Left renal pelvis (tissue), 4 donors: ENCODE measurements around the gene LY9. TPM values are rescaled to one million over a fixed set of nuclear protein-coding genes. Genes with fewer than 3 reads are reported as not detected.

ENCODE experiments used
- DNase-seq, 4 donors: peaks; one replicate each; pipeline ENCODE4 v3.0.0-alpha.2; 2013; ENCODE audit warnings: low read depth in 4 of 4, low spot score in 3 of 4
- polyA plus RNA-seq, 4 donors: library from polyadenylated mRNA; unstranded; fragments of 120-200 nt; gene quantifications; one replicate each; pipeline ENCODE4 v1.2.1, GENCODE V29; 2013; ENCODE audit not compliant: insufficient read length in 4 of 4

LY9 gene
- polyA plus RNA-seq: under 1 TPM in 3 of 4 donors, not detected in 1; 0.17 to 0.49 (median 0.31) TPM

DNA sequence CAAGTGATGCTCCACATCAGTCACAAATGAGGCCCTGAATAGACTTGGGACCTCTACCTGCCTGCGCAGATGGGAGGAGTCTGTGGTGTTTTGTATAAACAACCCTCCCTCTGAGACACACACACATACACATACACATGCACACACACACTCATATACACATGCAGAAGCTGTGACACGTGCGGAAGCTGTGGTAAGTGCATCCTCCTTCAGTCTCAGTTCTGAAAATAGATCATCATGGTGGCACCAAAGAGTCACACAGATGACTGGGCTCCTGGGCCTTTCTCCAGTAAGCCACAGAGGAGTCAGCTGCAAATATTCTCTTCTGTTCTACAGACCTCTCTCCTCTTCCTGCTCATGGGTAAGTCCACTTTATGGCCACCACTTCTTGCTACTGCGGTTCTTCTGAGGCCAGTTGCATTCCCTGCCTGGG, at the start of gene LY9:
Gene LY9 (plus strand): TSS at position 224 of the 433 bp plus-strand sequence. CDS start 14 bp downstream, at position 238.
- no peak for DNase-seq

GRCh38 chr1:160746836-160747500, 49.0 kb upstream of the LY9 start:
- no peak for DNase-seq

DNA sequence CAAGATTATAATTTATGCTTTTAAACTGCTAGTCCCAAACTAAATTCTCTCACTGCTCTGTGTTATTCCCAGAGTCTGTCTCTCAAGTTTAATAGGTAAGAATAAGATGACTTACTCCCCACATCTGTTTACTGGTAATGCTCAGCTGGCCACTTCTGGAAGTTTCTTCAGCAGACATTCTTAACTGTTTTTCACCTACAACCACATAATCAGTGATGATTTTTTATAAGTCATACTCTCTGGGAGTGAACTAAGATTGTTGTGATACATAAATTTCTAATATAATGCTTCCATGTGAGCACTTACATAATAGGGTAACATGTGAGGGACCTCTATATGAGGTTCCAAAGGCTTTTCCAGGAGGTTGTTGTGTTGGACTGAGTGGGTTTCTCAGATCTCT, 48.3 kb upstream of the LY9 start:
- no peak for DNase-seq

GRCh38 chr1:160748181-160748877, 47.6 kb upstream of the LY9 start:
- no peak for DNase-seq

GRCh38 chr1:160748878-160749269, 47.1 kb upstream of the LY9 start:
- DNase-seq: no peak

GRCh38 chr1:160750608-160751007, 45.4 kb upstream of the LY9 start:
- no peak for DNase-seq

DNA sequence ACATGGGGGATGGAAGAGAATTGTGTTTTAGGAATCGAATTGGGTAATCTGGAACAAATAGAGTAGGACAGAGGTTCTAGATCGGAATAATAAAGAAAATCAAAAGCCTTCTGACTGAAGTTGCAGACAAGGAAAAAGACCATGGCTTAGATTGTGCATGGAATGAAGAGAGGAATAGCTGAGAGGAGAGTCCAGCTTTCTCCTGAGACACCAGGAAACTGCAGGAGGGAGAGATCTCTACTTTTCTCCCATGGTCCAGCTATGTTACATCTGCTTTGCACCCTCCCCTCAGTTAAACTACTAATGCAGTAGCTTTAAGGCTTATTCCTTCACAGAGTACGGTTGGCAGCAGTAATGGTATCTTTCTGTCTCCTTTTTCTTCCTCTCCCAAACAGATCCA, 43.6 kb upstream of the LY9 start:
- no peak for DNase-seq

- no peak for DNase-seq
Measured at GRCh38 chr1:160752924-160753323, 43.0 kb upstream of the LY9 start.

DNA sequence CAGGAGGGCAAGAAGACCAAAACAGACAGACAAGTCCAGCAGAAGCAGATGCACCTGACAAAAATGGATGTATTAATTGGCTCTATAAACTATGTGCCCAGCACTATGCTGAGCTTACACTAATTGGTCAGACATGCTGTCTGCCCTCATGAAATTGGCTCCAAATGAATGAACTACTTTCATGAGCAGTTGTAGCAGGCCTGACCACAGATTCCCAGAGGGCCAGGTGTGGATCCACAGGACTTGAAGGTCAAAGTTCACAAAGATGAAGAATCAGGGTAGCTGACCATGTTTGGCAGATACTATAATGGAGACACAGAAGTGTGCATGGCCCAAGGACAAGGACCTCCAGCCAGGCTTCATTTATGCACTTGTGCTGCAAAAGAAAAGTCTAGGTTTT, 42.4 kb upstream of the LY9 start:
- DNase-seq: no peak

GRCh38 chr1:160755461-160755860, 40.5 kb upstream of the LY9 start:
- no peak for DNase-seq

DNA sequence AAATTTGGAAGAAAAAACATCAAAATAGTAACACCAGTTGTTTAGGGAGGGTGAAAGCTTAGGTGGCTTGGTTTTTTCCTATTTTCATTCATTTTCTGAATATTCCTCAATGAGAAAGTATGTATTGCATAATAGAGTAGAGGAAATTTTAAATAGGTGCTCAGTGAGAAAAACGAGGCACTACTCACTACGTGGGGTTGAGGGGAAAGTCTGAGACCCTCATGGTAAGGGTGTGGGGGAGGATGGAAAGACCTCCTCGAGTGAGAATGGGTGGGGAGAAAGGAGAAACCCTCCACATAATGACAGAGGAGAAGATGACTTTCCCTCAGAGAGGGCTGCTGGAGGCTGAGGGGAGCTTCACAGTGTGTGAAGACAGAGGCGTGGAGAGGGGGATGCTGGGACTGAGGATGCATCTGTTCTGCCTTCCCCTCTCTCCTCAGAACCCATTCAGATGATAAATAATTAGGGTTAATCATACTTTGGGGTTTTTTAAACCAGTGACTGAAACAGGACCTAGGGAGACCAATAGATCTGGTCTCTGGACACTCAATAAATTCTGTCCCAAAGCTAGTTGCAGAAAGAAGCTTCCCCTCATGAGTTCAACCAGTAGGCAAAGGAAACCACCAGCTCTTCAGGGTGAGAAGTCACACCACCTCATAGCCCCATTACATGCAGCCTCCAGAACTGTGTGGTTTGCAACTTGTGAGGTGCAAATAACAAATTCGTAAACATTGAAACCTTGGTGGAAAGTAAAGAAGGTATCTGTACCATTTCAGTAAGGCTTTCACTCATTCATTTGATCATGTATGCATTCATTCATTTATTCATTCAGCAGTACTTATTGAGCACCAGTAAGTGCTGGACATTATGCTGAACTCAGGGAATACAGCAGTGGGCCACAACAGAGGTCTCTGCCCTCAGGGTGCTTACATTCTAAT, 39.8 kb upstream of the LY9 start:
- DNase-seq: no peak

DNA sequence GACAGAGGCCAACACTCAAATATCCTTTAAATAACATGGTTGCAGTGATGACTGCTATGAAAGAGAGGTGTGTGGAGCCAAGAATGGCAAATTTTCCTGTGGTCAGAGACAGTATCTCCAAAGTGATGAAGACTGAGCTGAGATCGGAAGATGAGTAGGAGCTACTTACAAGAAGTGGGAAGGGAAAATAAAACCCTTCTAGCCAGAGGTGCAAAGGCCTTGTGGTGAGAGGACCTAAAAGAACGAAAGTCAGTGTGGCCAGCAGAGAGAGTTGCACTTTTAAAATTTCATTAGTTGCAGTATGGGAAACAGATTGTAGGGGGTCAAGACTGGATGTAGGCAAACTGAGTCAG, 39.1 kb upstream of the LY9 start:
- no peak for DNase-seq

- no peak for DNase-seq
Measured at GRCh38 chr1:160758521-160758920, 37.5 kb upstream of the LY9 start.

DNA sequence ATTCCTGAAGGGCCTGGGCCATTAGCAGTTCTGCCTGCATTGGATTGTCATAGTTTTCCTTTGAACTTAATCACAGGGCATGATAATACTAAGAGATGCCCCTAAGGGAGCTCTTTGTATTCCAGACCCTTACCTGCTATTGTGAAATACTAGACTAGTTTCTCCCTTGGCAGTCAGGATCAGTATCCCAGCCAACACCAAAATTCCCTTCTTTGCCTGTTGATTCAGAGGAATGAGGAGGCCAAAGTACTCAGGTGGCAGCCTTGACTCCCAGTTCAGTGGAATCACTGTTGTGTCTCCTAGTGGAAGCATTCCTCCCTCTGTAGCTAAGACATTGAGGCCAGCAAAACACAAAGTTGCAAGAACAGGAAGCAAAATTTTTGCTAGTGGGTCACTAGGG, 36.2 kb upstream of the LY9 start:
- no peak for DNase-seq

DNA sequence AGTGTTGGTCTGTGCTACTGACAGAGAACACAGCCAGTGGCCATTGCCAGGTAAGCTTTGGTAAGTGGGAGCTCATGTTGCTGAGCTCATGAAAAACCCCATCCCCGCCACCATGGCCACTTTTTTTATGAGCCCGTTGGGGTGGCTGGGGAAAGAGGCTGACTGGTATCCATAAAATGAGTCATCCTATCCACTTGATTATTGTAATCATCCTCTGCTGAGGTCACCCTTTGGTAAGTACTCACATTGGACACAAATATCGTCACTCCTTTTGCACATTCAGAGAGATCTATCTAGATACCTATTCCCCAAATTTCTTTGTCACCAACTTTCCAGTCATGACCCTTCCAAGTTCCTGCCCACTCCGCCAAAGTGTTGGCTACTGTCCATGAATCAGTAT, 34.9 kb upstream of the LY9 start:
- DNase-seq: no peak

DNA sequence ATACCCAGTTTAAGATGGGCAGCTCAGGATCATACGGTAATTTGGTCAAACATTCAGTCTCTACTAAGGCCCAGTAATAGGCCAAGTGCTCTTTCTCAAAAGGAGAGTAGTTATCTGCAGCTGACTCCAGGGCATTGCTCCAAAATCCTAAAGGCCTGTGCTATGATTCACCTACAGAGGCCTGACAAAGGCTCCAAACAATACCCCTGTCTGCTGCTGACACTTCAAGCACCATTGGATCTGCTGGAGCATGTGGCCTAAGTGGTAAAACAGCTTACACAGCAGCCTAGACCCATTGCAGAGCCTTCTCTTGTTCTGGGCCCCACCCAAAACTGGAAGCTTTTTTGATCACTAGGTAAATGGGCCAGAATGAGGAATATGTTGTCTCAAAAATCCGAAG, 34.1 kb upstream of the LY9 start:
- DNase-seq: no peak

GRCh38 chr1:160763993-160764392, 32.0 kb upstream of the LY9 start:
- DNase-seq: no peak

- DNase-seq: no peak
Measured at GRCh38 chr1:160767395-160768294, 28.3 kb upstream of the LY9 start.

- DNase-seq: no peak
Measured at GRCh38 chr1:160768295-160768657, 27.7 kb upstream of the LY9 start.

DNA sequence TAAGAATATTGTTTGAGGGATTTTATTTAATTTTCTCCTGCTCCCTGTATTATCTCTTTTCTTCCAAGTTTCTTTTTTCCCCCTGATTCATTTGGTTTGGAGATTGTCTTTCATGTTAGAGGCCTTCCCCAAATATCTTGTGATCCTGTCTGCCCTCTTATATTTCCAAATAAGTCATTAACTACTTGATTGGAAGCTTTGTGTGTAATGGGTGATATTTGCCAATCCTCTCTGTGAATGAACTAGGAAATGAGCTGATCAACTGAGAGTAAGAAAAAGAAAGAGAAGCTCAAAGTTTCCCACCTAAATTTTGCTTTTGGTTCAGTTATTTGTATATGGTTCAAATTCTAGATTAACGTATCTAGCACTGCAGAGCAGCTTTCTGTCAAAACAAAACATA, 23.6 kb upstream of the LY9 start:
- no peak for DNase-seq
